ENCODE measurements around the gene SUDS3. TPM values are rescaled to one million over a fixed set of nuclear protein-coding genes. Genes with fewer than 3 reads are reported as not detected.

Gene SUDS3
- total RNA-seq, 1 experiment from 2014 or later, result 50.5 TPM

GRCh38 chr12:118448341-118448740 lies 72.0 kb downstream of the SUDS3 start:
- H3K4me3 Mint-ChIP-seq (ENCODE audit: low read depth, unreplicated experiment), result no peak overlapping the region
- CTCF ChIA-PET, result no interaction called here
- H3K36me3 Mint-ChIP-seq (ENCODE audit: insufficient read depth, unreplicated experiment), result no peaks in the 10 kb centered on the region
- intact Hi-C loops (cut with micrococcal nuclease; ENCODE audit: unreplicated experiment), result no loop called here
- peaks cover 42% of the 10 kb centered on the region for H3K27me3 Mint-ChIP-seq (ENCODE audit: unreplicated experiment)
- no peak overlapping the region for H3K27ac Mint-ChIP-seq (ENCODE audit: unreplicated experiment)
- no peaks in the 10 kb centered on the region for H3K4me1 Mint-ChIP-seq (ENCODE audit: low read depth, unreplicated experiment)
- TF ChIP-seq CTCF (IDR thresholded peaks at IDR 0.05; ENCODE audit: unreplicated experiment), result no peak
- no TSS peak for BruUV-seq (replicated peaks)
- no peak for DNase-seq
- H3K9me3 Mint-ChIP-seq (ENCODE audit: low read depth, unreplicated experiment), result no peaks in the 10 kb centered on the region

GRCh38 chr12:118455327-118455726 lies 79.0 kb downstream of the SUDS3 start:
- no peaks in the 10 kb centered on the region for H3K9me3 Mint-ChIP-seq (ENCODE audit: low read depth, unreplicated experiment)
- no peak overlapping the region for H3K27ac Mint-ChIP-seq (ENCODE audit: unreplicated experiment)
- H3K36me3 Mint-ChIP-seq (ENCODE audit: insufficient read depth, unreplicated experiment), result no peaks in the 10 kb centered on the region
- no peaks in the 10 kb centered on the region for H3K4me1 Mint-ChIP-seq (ENCODE audit: low read depth, unreplicated experiment)
- no peak for TF ChIP-seq CTCF (IDR thresholded peaks at IDR 0.05; ENCODE audit: unreplicated experiment)
- DNase-seq, result no peak
- H3K4me3 Mint-ChIP-seq (ENCODE audit: low read depth, unreplicated experiment), result no peak overlapping the region
- intact Hi-C loops (cut with micrococcal nuclease; ENCODE audit: unreplicated experiment), result no loop called here
- no TSS peak for BruUV-seq (replicated peaks)
- CTCF ChIA-PET, result no interaction called here
- peaks cover 37% of the 10 kb centered on the region for H3K27me3 Mint-ChIP-seq (ENCODE audit: unreplicated experiment)

- no TSS peak for BruUV-seq (replicated peaks)
- no peak for DNase-seq
- intact Hi-C loops (cut with micrococcal nuclease; ENCODE audit: unreplicated experiment), result no loop called here
- no peak overlapping the region for H3K27ac Mint-ChIP-seq (ENCODE audit: unreplicated experiment)
- CTCF ChIA-PET, result no interaction called here
- H3K27me3 Mint-ChIP-seq (ENCODE audit: unreplicated experiment), result peaks cover 23% of the 10 kb centered on the region
- TF ChIP-seq CTCF (IDR thresholded peaks at IDR 0.05; ENCODE audit: unreplicated experiment), result no peak
- H3K9me3 Mint-ChIP-seq (ENCODE audit: low read depth, unreplicated experiment), result peaks cover 3% of the 10 kb centered on the region
- H3K4me3 Mint-ChIP-seq (ENCODE audit: low read depth, unreplicated experiment), result no peak overlapping the region
- no peaks in the 10 kb centered on the region for H3K4me1 Mint-ChIP-seq (ENCODE audit: low read depth, unreplicated experiment)
- H3K36me3 Mint-ChIP-seq (ENCODE audit: insufficient read depth, unreplicated experiment), result no peaks in the 10 kb centered on the region
Measured at GRCh38 chr12:118456741-118457140, 80.4 kb downstream of the SUDS3 start.

GRCh38 chr12:118459110-118459509 lies 82.8 kb downstream of the SUDS3 start:
- H3K4me3 Mint-ChIP-seq (ENCODE audit: low read depth, unreplicated experiment), result no peak overlapping the region
- TF ChIP-seq CTCF (IDR thresholded peaks at IDR 0.05; ENCODE audit: unreplicated experiment), result no peak
- CTCF ChIA-PET, result no interaction called here
- no peaks in the 10 kb centered on the region for H3K27me3 Mint-ChIP-seq (ENCODE audit: unreplicated experiment)
- H3K27ac Mint-ChIP-seq (ENCODE audit: unreplicated experiment), result no peak overlapping the region
- intact Hi-C loops (cut with micrococcal nuclease; ENCODE audit: unreplicated experiment), result no loop called here
- no TSS peak for BruUV-seq (replicated peaks)
- DNase-seq, result no peak
- no peaks in the 10 kb centered on the region for H3K36me3 Mint-ChIP-seq (ENCODE audit: insufficient read depth, unreplicated experiment)
- H3K9me3 Mint-ChIP-seq (ENCODE audit: low read depth, unreplicated experiment), result peaks cover 3% of the 10 kb centered on the region
- H3K4me1 Mint-ChIP-seq (ENCODE audit: low read depth, unreplicated experiment), result no peaks in the 10 kb centered on the region

GRCh38 chr12:118463677-118464076 lies 87.3 kb downstream of the SUDS3 start:
- no peak overlapping the region for H3K27ac Mint-ChIP-seq (ENCODE audit: unreplicated experiment)
- H3K4me1 Mint-ChIP-seq (ENCODE audit: low read depth, unreplicated experiment), result no peaks in the 10 kb centered on the region
- CTCF ChIA-PET, result no interaction called here
- no TSS peak for BruUV-seq (replicated peaks)
- H3K9me3 Mint-ChIP-seq (ENCODE audit: low read depth, unreplicated experiment), result peaks cover 3% of the 10 kb centered on the region
- no peak overlapping the region for H3K4me3 Mint-ChIP-seq (ENCODE audit: low read depth, unreplicated experiment)
- H3K36me3 Mint-ChIP-seq (ENCODE audit: insufficient read depth, unreplicated experiment), result no peaks in the 10 kb centered on the region
- intact Hi-C loops (cut with micrococcal nuclease; ENCODE audit: unreplicated experiment), result no loop called here
- TF ChIP-seq CTCF (IDR thresholded peaks at IDR 0.05; ENCODE audit: unreplicated experiment), result no peak
- no peak for DNase-seq
- H3K27me3 Mint-ChIP-seq (ENCODE audit: unreplicated experiment), result no peaks in the 10 kb centered on the region

All from Calu3 (cell line).